RWPE1 (cell line): ENCODE data around the gene NUAK2.
A peak's percentile ranks its signal among the peaks of the same experiment; 100 is the strongest.

Experiments
- CTCF ChIA-PET: fragments of 350-600 bp; sonication (Branson Sonifier 250); formaldehyde crosslinking; extraction: SDS; loops from one replicate; lab custom pipeline; 2021; lab: Yijun Ruan, JAX
- POLR2A ChIA-PET: fragments of 400-600 bp; formaldehyde crosslinking; extraction: SDS; loops from one replicate; lab custom pipeline; 2020; ENCODE audit warnings: antibody characterized with exemption; ENCODE audit not compliant: low non-redundant PET; lab: Yijun Ruan, JAX
- DNase-seq: peaks from one replicate; pipeline ENCODE4 v3.0.0; 2012; ENCODE audit warnings: low spot score
- H3K27ac ChIP-seq: fragments of 450-650 bp; 2 replicates; pipeline ENCODE4 v1.5.1; 2017
- TF ChIP-seq, protein P1 (sequence below): fragments of 450-650 bp; conservative IDR thresholded peaks from 2 replicates; pipeline ENCODE4 v1.5.1; 2017; ENCODE audit warnings: low read depth, mild to moderate bottlenecking

Gene NUAK2

GRCh38 chr1:205360891-205361290 is 39.3 kb upstream of the NUAK2 start:
- ChIA-PET POLR2A (no interaction called here), CTCF (interaction anchor here (0.9 to 2.5 kb wide), 4 partner anchors 25 to 125 kb away, joined by 3 to 7 read pairs (median 6); no protein-coding TSS in a partner anchor)
- no peak overlapping the region for H3K27ac ChIP-seq
- DNase-seq: no peak
- TF ChIP-seq, protein P1, sequence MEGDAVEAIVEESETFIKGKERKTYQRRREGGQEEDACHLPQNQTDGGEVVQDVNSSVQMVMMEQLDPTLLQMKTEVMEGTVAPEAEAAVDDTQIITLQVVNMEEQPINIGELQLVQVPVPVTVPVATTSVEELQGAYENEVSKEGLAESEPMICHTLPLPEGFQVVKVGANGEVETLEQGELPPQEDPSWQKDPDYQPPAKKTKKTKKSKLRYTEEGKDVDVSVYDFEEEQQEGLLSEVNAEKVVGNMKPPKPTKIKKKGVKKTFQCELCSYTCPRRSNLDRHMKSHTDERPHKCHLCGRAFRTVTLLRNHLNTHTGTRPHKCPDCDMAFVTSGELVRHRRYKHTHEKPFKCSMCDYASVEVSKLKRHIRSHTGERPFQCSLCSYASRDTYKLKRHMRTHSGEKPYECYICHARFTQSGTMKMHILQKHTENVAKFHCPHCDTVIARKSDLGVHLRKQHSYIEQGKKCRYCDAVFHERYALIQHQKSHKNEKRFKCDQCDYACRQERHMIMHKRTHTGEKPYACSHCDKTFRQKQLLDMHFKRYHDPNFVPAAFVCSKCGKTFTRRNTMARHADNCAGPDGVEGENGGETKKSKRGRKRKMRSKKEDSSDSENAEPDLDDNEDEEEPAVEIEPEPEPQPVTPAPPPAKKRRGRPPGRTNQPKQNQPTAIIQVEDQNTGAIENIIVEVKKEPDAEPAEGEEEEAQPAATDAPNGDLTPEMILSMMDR: no peak

DNA sequence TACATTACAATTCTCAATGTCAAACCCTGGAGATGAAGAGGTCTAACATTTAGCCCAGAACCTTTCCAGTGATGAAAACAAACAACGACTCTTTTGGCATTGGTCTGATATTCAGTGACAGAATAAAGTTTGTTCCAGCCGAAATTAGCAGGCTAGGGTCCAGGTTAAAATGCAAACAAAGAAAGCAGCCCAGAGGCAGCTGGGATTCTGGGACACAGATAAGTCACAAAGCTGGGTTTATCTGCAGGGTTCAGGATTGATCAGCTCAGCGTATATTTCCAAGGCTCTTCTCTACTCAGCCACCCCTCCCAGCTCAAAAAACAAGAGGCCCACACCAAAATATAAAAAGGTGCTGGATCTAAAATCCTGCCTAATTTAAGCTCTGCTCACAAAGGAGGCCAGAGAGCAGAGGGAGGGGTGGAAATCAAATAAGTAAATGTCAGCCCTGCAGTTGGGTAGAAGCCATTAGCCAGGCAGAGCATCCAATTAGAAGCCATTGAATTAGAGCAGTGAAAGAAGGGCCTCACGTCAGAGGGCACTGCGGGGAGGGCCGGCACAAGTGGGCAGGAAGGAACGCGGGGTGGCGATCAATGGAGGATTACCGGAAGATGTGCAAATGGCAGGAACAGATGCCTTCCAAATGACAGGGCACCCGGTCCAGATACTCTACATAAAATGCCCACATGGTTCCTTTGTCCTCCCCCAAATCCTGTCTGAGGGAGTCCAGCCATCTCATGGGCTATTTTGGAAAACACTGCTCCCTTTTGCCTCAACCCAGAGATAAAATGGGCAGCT is 38.4 kb upstream of the NUAK2 start:
- DNase-seq: no peak
- CTCF ChIA-PET: interaction anchor here (0.5 to 2.5 kb wide), 3 partner anchors 24 to 126 kb away, joined by 6 to 7 read pairs (median 6); no protein-coding TSS in a partner anchor
- POLR2A ChIA-PET: interaction anchor here (0.5 kb wide), 1 partner anchor 49 kb away, joined by 3 read pairs; no protein-coding TSS in a partner anchor

DNA sequence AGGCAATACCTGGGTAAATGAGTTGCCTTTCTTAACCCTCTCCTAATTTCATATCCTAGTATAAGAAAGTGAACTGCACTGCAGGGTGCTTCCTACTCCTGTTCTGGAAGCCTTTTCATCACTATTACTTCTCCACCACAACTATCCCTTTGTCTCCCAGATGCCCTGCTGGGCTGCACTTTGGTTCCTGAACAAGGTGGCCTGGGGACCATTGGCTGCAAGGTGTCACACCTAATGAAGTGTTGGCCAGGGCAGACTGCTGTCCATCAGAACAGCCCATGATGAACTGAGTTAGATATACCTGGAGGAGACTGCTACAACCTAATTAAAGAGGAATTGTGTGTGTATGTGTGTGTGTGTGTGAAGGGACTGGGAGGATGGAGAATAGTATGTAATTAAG is 37.0 kb upstream of the NUAK2 start:
- no peak overlapping the region for H3K27ac ChIP-seq
- ChIA-PET CTCF (interaction anchor here (0.9 kb wide), 1 partner anchor 130 kb away, joined by 6 read pairs; no protein-coding TSS in a partner anchor), POLR2A (no interaction called here)
- TF ChIP-seq, protein P1: no peak
- no peak for DNase-seq

More for the DNA sequence above, 38.4 kb upstream of the NUAK2 start:
- TF ChIP-seq, protein P1: no peak
- no peak overlapping the region for H3K27ac ChIP-seq

DNA sequence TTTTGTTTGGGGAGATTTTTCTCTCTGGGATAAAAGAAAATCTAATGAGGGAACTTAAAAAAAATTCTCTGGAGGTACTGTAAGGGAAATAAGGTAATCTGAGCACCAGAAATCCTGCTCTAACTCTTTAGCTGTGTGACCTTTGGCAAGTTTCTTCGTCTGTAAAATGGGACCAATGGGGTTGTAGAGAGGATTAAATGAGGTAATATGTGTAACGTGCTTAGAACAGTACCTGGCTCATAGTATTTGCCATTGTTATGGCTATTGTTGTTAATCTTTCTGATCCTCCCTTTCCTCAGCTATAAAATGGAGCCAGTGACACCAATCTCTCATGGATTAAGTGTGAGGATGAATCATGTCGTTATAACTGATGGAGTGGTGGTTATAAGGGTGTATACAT is 36.0 kb upstream of the NUAK2 start:
- POLR2A ChIA-PET: no interaction called here
- TF ChIP-seq, protein P1: no peak
- no peak overlapping the region for H3K27ac ChIP-seq
- no peak for DNase-seq
- CTCF ChIA-PET: interaction anchor here (0.9 to 1.1 kb wide), 4 partner anchors 14 to 131 kb away, joined by 3 to 6 read pairs (median 5); no protein-coding TSS in a partner anchor

GRCh38 chr1:205356440-205357139 is 35.0 kb upstream of the NUAK2 start, which contains the start of gene KLHDC8A:
Gene KLHDC8A, minus strand, starts transcription at chr1:205356922. Its CDS starts 13,318 bp downstream, at chr1:205343604.
- DNase-seq: no peak
- no peak within 1 kb of the TSS for H3K27ac ChIP-seq
- CTCF ChIA-PET: interaction anchor here (0.6 to 4.7 kb wide), 5 partner anchors 18 to 167 kb away, joined by 3 to 67 read pairs (median 6); no protein-coding TSS in a partner anchor
- POLR2A ChIA-PET: no interaction called here
- TF ChIP-seq, protein P1: no peak

DNA sequence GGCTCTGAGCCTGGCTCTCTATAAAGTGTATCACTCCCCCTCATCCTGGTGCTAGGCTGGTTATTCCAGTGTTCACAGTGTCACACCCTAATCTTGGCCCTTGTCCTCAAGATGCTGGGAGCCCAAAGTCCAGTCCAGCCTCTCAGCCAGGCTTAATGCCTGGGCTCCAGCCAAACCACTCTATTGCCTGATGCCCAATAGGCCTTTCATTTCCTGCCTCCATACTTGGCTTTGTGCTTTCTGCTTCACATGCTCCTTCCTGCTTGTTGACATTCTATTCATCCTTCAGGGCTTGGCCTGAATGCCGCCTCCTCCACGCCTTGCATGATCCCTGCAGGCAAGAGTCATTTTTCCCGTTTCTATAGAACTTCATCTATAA is 33.5 kb upstream of the NUAK2 start:
- TF ChIP-seq, protein P1: no peak
- ChIA-PET CTCF (interaction anchor here (0.7 to 4.7 kb wide), 27 partner anchors 10 to 173 kb away, joined by 3 to 67 read pairs (median 6); no protein-coding TSS in a partner anchor), POLR2A (no interaction called here)
- peak overlapping the region; percentile 35; the same call in 1 of the 2 replicates for H3K27ac ChIP-seq
- DNase-seq: no peak
